Right cardiac atrium (tissue), 5 donors: ENCODE results near the gene IL17RA. TPM values are rescaled to one million over a fixed set of nuclear protein-coding genes. Genes with fewer than 3 reads are reported as not detected.

Source experiments
- ATAC-seq, 2 donors: fragments of 200-7000 bp; cut with Tn5 transposase; one replicate each; pipeline versions ENCODE4 v1.8.0 to v1.9.1; 2020; ENCODE audit warnings: moderate library complexity in 2 of 2, mild to moderate bottlenecking in 1 of 2
- DNase-seq, 3 donors: peaks; one replicate each; pipeline ENCODE4 v3.0.0-alpha.2; 2020
- H3K27ac ChIP-seq: one replicate; pipeline ENCODE4 v1.5.1; 2013; ENCODE audit warnings: mild to moderate bottlenecking, low read length, control low read depth, moderate library complexity
- H3K27me3 ChIP-seq: one replicate; pipeline ENCODE4 v1.6.1; 2013; ENCODE audit not compliant: control insufficient read depth, insufficient read depth
- H3K4me1 ChIP-seq: one replicate; pipeline ENCODE4 v1.6.1; 2013; ENCODE audit warnings: low read length; ENCODE audit not compliant: control insufficient read depth, insufficient read depth
- H3K4me3 ChIP-seq: one replicate; pipeline ENCODE4 v1.5.1; 2013; ENCODE audit warnings: low read length, control low read depth
- H3K9me3 ChIP-seq: one replicate; pipeline ENCODE4 v1.6.1; 2013; ENCODE audit warnings: low read length; ENCODE audit not compliant: control insufficient read depth
- WGBS: extraction: QIAGEN DNeasy Blood & Tissue Kit; methylation state at CpG from one replicate; pipeline ENCODE4 v1.1.7; 2013; 5-methylcytosine and 5-hydroxymethylcytosine counted together
- intact Hi-C, 4 donors: fragments of 100-400 bp; cut with DNase I; formaldehyde crosslinking; loops; one replicate each; pipeline versions ENCODE4 v1.11.0 to v1.14.0; 2022 to 2023
- polyA plus RNA-seq: library from polyadenylated mRNA; stranded (reverse); fragments of 200-250 nt; gene quantifications from one replicate; pipeline ENCODE4 v1.2.3, GENCODE V29; 2013
- total RNA-seq, 4 donors: library from RNA; stranded (reverse); fragmentation: NEBNext Ultra II Directional; extraction: Animal tissue kit (Norgen Biotek cat#: 25700); gene quantifications; one replicate each; pipeline ENCODE4 v1.2.1, GENCODE V29; 2021
- donor health status: healthy with polysubstance abuse.
- donor health status: DM: no; HTN: yes; CAD: no.
- donor health status: DM: no; HTN: no; CAD: no.
- donor health status: DM: no; HTN: yes; CAD: no; lungs with severe emphysema.
- donor health status: DM: yes; HTN: yes; CAD: no.

The IL17RA gene
- total and polyA plus RNA-seq, 5 donors: 4.6 to 13.4 (median 11.8) TPM

DNA sequence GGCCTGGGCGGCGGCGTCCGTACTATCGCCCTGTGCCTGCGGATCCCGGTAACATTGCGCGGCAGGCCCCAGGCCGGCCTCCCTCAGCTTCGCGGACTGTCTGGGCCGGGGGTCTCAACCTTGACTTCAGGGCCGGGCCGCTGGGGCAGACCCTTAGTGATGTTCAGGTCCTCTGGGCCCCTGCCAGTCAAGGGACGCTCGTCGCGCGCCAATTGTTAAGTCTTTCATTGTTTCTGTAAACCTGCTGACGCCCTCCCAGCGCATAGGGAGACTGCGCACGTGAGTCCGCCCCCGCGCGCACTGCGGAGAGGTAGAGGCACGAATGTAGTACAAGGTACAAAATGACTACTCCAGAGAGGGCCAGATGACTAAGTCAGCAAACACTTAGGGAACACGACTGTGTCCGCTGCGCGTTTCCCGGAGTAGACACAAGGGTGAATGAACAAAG is 74.7 kb downstream of the IL17RA start:
- Histone ChIP-seq H3K9me3 (no peaks in the 10 kb centered on the region), H3K4me3 (peak overlapping the region; percentile 56), H3K4me1 (peaks cover 2% of the 10 kb centered on the region), H3K27ac (peak overlapping the region; percentile 93), H3K27me3 (no peaks in the 10 kb centered on the region)
- 8% methylated on average over 35 of the region's 35 CpGs for WGBS
- ATAC-seq (peak; percentile 37 to 50), DNase-seq (peak in 2 of 3 donors; percentile 47 to 74)
- intact Hi-C loops: no loop called here

DNA sequence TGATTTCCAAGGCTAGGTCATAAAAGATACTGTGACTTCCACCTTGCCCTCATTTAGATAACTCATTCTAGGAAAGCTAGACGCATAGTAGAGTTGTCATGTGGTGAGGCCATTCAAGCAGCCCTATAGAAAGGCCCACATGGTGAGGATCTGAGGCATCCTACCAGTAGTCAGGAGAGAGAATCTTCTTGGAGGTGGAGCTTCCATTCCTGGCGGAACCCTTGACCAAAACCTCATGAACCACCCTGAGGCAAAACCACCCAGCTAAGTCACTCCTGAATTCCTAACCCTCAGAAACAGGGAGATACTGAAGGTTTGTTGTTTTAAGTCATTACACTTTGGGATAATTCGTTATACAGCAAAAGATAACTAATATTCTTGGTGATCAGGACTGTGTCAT is 77.2 kb downstream of the IL17RA start:
- no peak overlapping the region for H3K27ac ChIP-seq
- intact Hi-C loops: loop anchor here in 2 of 4 donors (10.0 kb wide), 1 partner anchor 77 kb away; the partner anchor contains the start of gene IL17RA (in 2 of the 2)
- DNase-seq: no peak
- H3K27me3 ChIP-seq: no peaks in the 10 kb centered on the region
- no peak for ATAC-seq
- H3K4me3 ChIP-seq: no peak overlapping the region
- no peaks in the 10 kb centered on the region for H3K9me3 ChIP-seq
- 91% methylated on average over 3 of the region's 3 CpGs for WGBS
- peaks cover 2% of the 10 kb centered on the region for H3K4me1 ChIP-seq

GRCh38 chr22:17162731-17163130 is 77.9 kb downstream of the IL17RA start:
- no peaks in the 10 kb centered on the region for H3K27me3 ChIP-seq
- ATAC-seq: no peak
- WGBS: 77% methylated on average over 8 of the region's 8 CpGs
- intact Hi-C loops: loop anchor here in 2 of 4 donors (10.0 kb wide), 1 partner anchor 78 kb away; the partner anchor contains the start of gene IL17RA (in 2 of the 2)
- no peak for DNase-seq
- H3K27ac ChIP-seq: no peak overlapping the region
- H3K4me3 ChIP-seq: no peak overlapping the region
- H3K9me3 ChIP-seq: no peaks in the 10 kb centered on the region
- H3K4me1 ChIP-seq: peaks cover 2% of the 10 kb centered on the region

- H3K27ac ChIP-seq: no peak overlapping the region
- intact Hi-C loops: loop anchor here in 2 of 4 donors (10.0 kb wide), 1 partner anchor 80 kb away; the partner anchor contains the start of gene IL17RA (in 2 of the 2)
- no peaks in the 10 kb centered on the region for H3K27me3 ChIP-seq
- WGBS: 87% methylated on average over 3 of the region's 3 CpGs
- no peaks in the 10 kb centered on the region for H3K9me3 ChIP-seq
- ATAC-seq (no peak), DNase-seq (no peak)
- no peak overlapping the region for H3K4me3 ChIP-seq
- peaks cover 2% of the 10 kb centered on the region for H3K4me1 ChIP-seq
Observed at GRCh38 chr22:17164392-17165024, 79.7 kb downstream of the IL17RA start.

Other genes starting within 250 kb of the IL17RA start
- not detected for gene GAB4, start 76.8 kb upstream of the IL17RA start, total RNA-seq
- gene GAB4, start 76.8 kb upstream of the IL17RA start, polyA plus RNA-seq: not detected
- gene TMEM121B, start 36.4 kb downstream of the IL17RA start, total RNA-seq: 1 to 10 TPM in 3 of 4 donors, under 1 TPM in 1; 0.56 to 1.9 (median 1.1) TPM
- 0.68 TPM for gene TMEM121B, start 36.4 kb downstream of the IL17RA start, polyA plus RNA-seq
- gene HDHD5, start 74.3 kb downstream of the IL17RA start, total RNA-seq: 10 to 100 TPM; 28.2 to 41.2 (median 35.9) TPM
- gene HDHD5, start 74.3 kb downstream of the IL17RA start, polyA plus RNA-seq: 37.9 TPM
- gene ADA2, start 134.4 kb downstream of the IL17RA start, total RNA-seq: 10 to 100 TPM; 20.1 to 51.6 (median 34.8) TPM
- 25.4 TPM for gene ADA2, start 134.4 kb downstream of the IL17RA start, polyA plus RNA-seq